ENCODE results near the gene AGBL5. TPM values are rescaled to one million over a fixed set of nuclear protein-coding genes. Genes with fewer than 3 reads are reported as not detected.

Gene AGBL5
- total and polyA plus RNA-seq, 2 donors (not counting 1 experiment from before 2014, with no cell fraction given): 10.0 to 17.5 TPM

DNA sequence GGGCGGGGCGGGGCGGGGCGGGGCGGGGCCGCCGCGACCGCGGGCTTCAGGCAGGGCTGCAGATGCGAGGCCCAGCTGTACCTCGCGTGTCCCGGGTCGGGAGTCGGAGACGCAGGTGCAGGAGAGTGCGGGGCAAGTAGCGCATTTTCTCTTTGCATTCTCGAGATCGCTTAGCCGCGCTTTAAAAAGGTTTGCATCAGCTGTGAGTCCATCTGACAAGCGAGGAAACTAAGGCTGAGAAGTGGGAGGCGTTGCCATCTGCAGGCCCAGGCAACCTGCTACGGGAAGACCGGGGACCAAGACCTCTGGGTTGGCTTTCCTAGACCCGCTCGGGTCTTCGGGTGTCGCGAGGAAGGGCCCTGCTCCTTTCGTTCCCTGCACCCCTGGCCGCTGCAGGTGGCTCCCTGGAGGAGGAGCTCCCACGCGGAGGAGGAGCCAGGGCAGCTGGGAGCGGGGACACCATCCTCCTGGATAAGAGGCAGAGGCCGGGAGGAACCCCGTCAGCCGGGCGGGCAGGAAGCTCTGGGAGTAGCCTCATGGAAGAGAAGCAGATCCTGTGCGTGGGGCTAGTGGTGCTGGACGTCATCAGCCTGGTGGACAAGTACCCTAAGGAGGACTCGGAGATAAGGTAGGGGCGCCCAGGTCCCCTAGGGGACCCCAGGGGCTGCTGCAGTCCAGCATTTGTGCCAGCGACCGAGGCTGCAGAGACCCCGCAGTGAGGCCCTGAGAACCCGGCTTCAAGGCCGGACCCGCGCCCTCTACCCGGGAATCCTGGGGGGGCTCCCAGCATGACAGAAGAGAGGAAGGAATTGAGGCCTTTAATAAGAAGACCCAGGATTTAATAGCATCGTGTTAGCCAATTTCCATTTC lies 35.5 kb downstream of the AGBL5 start, which contains the start of gene KHK:
Gene KHK (plus strand): TSS at position 49 of the 870 bp plus-strand sequence. CDS start 488 bp downstream, at position 537.
- H3K9ac ChIP-seq (ENCODE audit: low read length): peak within 1 kb of the TSS; percentile 86
- H3K79me2 ChIP-seq (ENCODE audit: control insufficient read depth, insufficient read depth, low read length): peaks cover 4% of the 10 kb centered on the region
- DNase-seq (no peak), ATAC-seq (ENCODE audit: low read depth) (no peak)
- H3K36me3 ChIP-seq (replicated peaks in 1 of 2; ENCODE audit: control extremely low read depth in 1 of 2, control insufficient read depth in 1 of 2, extremely low read depth in 1 of 2, insufficient read depth in 2 of 2, low read length in 1 of 2): no peaks in the 10 kb centered on the region
- peak within 1 kb of the TSS; percentile 68 to 81 for H3K27ac ChIP-seq (ENCODE audit: low read length in 2 of 2)
- POLR2A ChIA-PET: interaction anchor here (0.7 to 1.3 kb wide), 4 partner anchors 16 to 125 kb away, joined by 3 to 5 read pairs (median 5); partner anchors contain the start of genes ATRAID, OST4 and SLC5A6
- Mint-ChIP-seq H3K27ac (peak within 1 kb of the TSS; percentile 90), H3K27me3 (no peaks in the 10 kb centered on the region), H3K4me3 (peak within 1 kb of the TSS; percentile 91), H3K9me3 (ENCODE audit: insufficient read depth) (no peaks in the 10 kb centered on the region), H3K4me1 (peaks cover 18% of the 10 kb centered on the region)
- peak within 1 kb of the TSS; percentile 36 to 91 (median 66) for H3K4me3 ChIP-seq (ENCODE audit: control extremely low read depth in 1 of 5, extremely low read depth in 1 of 5, insufficient read depth in 1 of 5, low read depth in 2 of 5, low read length in 4 of 5)
- H3K9me3 ChIP-seq (ENCODE audit: control extremely low read depth in 1 of 3, control insufficient read depth in 2 of 3, insufficient read depth in 1 of 3, low read length in 2 of 3): no peaks in the 10 kb centered on the region
- no peaks in the 10 kb centered on the region for H4K20me1 ChIP-seq (ENCODE audit: control insufficient read depth, insufficient read depth, low read length, poor library complexity, severe bottlenecking)
- intact Hi-C loops (cut with micrococcal nuclease): loop anchor here (1.0 to 10.0 kb wide), 12 partner anchors 9 to 1788 kb away; partner anchors contain the start of genes ABHD1, AGBL5, ASXL2 and CAD
- WGBS (ENCODE audit: insufficient coverage): 16% methylated on average over 53 of the region's 54 CpGs
- no peaks in the 10 kb centered on the region for H3K27me3 ChIP-seq (replicated peaks in 1 of 4; ENCODE audit: control extremely low read depth in 1 of 4, control insufficient read depth in 3 of 4, insufficient read depth in 4 of 4, low read length in 3 of 4)
- TF ChIP-seq EZH2 (IDR thresholded peaks at IDR 0.05; ENCODE audit: borderline replicate concordance, insufficient read depth, low read depth, low read length, poor library complexity, severe bottlenecking): no peak
- TF ChIP-seq, protein P1, sequence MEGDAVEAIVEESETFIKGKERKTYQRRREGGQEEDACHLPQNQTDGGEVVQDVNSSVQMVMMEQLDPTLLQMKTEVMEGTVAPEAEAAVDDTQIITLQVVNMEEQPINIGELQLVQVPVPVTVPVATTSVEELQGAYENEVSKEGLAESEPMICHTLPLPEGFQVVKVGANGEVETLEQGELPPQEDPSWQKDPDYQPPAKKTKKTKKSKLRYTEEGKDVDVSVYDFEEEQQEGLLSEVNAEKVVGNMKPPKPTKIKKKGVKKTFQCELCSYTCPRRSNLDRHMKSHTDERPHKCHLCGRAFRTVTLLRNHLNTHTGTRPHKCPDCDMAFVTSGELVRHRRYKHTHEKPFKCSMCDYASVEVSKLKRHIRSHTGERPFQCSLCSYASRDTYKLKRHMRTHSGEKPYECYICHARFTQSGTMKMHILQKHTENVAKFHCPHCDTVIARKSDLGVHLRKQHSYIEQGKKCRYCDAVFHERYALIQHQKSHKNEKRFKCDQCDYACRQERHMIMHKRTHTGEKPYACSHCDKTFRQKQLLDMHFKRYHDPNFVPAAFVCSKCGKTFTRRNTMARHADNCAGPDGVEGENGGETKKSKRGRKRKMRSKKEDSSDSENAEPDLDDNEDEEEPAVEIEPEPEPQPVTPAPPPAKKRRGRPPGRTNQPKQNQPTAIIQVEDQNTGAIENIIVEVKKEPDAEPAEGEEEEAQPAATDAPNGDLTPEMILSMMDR (IDR thresholded peaks at IDR 0.05): peak; percentile 66
- H3K4me1 ChIP-seq (ENCODE audit: control insufficient read depth in 2 of 2, insufficient read depth in 2 of 2, low read length in 2 of 2): peaks cover 13 to 23% of the 10 kb centered on the region in 2 donors
- peak within 1 kb of the TSS; percentile 97 for H3K4me2 ChIP-seq (replicated peaks; ENCODE audit: low read depth, low read length, poor library complexity, severe bottlenecking)
- CTCF ChIA-PET: interaction anchor here (0.6 to 3.4 kb wide), 11 partner anchors 10 to 217 kb away, joined by 3 to 14 read pairs (median 5); partner anchors contain the start of gene OST4
- H2AFZ ChIP-seq (ENCODE audit: insufficient read depth, low read depth, low read length, poor library complexity, severe bottlenecking): peak within 1 kb of the TSS; percentile 97
